Ishikawa (cell line): Measurements from ENCODE around the gene TM4SF4.

Experiments used
- CEBPB ChIP-seq: IDR thresholded peaks from 2 replicates; pipeline ENCODE4 v1.6.1; 2012
- CREB1 ChIP-seq: IDR thresholded peaks from 2 replicates; pipeline ENCODE4 v1.6.1; 2012; ENCODE audit warnings: low read depth
- EGR1 ChIP-seq: IDR thresholded peaks from 2 replicates; pipeline ENCODE4 v1.6.1; 2012
- EP300 ChIP-seq: IDR thresholded peaks from 2 replicates; pipeline ENCODE4 v1.6.1; 2012; ENCODE audit warnings: borderline replicate concordance
- FOXM1 ChIP-seq: IDR thresholded peaks from 2 replicates; pipeline ENCODE4 v1.6.1; 2012; ENCODE audit warnings: low read depth, borderline replicate concordance
- NFIC ChIP-seq: IDR thresholded peaks from 2 replicates; pipeline ENCODE4 v1.6.1; 2012
- RAD21 ChIP-seq: IDR thresholded peaks from 2 replicates; pipeline ENCODE4 v1.6.1; 2012; ENCODE audit warnings: low read depth
- TAF1 ChIP-seq: IDR thresholded peaks from 2 replicates; pipeline ENCODE4 v1.6.1; 2012; ENCODE audit warnings: low read depth, mild to moderate bottlenecking
- TCF12 ChIP-seq: IDR thresholded peaks from 2 replicates; pipeline ENCODE4 v1.6.1; 2012; ENCODE audit warnings: low read depth
- TEAD4 ChIP-seq: IDR thresholded peaks from 2 replicates; pipeline ENCODE4 v1.6.1; 2012
- YY1 ChIP-seq: IDR thresholded peaks from 2 replicates; pipeline ENCODE4 v1.6.1; 2012; ENCODE audit warnings: low read depth
- ZBTB7A ChIP-seq: IDR thresholded peaks from 2 replicates; pipeline ENCODE4 v1.6.1; 2012; ENCODE audit warnings: low read depth
- TF ChIP-seq, protein P1 (sequence below): IDR thresholded peaks from 2 replicates; pipeline ENCODE4 v1.6.1; 2012
- TF ChIP-seq, protein P2 (sequence below): IDR thresholded peaks from 2 replicates; pipeline ENCODE4 v1.6.1; 2012
- TF ChIP-seq, protein P3 (sequence below): IDR thresholded peaks from 2 replicates; pipeline ENCODE4 v1.6.1; 2012; ENCODE audit warnings: low read depth, mild to moderate bottlenecking

The TM4SF4 gene, protein sequence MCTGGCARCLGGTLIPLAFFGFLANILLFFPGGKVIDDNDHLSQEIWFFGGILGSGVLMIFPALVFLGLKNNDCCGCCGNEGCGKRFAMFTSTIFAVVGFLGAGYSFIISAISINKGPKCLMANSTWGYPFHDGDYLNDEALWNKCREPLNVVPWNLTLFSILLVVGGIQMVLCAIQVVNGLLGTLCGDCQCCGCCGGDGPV

DNA sequence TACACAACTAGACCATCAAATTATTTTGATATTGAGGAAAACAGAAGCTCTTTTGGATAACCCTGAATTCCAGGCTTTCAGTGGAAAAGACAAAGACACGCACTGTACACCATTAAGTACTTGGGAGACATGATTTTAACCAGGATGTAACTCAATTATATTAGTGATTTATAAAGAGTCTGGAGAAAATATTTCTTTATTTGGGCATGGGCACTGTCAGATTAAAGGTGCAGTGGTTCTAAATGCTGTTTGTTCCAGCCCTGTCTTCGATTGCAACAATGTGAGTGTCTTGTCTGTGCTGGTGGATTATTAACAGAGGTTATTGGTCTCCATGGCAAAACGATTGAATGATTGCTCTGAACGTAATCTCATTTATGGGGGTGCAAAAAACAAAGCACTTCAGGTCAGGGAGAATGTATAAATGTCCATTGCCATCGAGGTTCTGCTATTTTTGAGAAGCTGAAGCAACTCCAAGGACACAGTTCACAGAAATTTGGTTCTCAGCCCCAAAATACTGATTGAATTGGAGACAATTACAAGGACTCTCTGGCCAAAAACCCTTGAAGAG is at the start of gene TM4SF4:
Gene TM4SF4 (plus strand): TSS at position 448 of the 568 bp plus-strand sequence. CDS start 181 bp downstream, outside the sequence.
- TF ChIP-seq ZBTB7A (no peak), EGR1 (no peak), RAD21 (no peak), CREB1 (no peak), TCF12 (no peak), EP300 (no peak), CEBPB (no peak), TAF1 (no peak), NFIC (no peak), YY1 (no peak), FOXM1 (no peak)
- TF ChIP-seq, protein P1, sequence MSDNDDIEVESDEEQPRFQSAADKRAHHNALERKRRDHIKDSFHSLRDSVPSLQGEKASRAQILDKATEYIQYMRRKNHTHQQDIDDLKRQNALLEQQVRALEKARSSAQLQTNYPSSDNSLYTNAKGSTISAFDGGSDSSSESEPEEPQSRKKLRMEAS = no peak
- TF ChIP-seq, protein P2, sequence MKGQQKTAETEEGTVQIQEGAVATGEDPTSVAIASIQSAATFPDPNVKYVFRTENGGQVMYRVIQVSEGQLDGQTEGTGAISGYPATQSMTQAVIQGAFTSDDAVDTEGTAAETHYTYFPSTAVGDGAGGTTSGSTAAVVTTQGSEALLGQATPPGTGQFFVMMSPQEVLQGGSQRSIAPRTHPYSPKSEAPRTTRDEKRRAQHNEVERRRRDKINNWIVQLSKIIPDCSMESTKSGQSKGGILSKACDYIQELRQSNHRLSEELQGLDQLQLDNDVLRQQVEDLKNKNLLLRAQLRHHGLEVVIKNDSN = no peak

DNA sequence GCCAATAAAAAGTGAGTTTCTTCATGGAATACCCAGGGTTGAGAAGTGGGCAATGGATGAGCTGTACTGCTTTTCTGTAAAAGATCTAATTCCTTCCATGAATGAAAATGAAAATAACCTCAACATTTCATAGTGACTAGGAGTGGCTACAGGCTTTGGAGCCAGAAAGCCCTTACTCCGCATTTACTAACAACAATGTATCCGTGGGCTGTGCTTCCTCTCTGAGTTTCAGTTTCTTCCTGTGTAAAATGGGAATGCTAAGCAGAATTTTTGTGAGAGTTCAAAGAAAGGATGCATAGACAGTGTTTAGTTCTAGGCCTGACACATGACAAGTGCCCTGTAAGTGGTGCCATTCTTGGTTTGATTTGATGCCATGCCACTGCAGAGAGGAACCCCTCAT is 49.6 kb upstream of the TM4SF4 start:
- TF ChIP-seq RAD21 = no peak
- TF ChIP-seq, protein P2 = no peak
- no peak for TF ChIP-seq EP300
- TF ChIP-seq FOXM1 = no peak
- TF ChIP-seq TAF1 = no peak
- TF ChIP-seq TCF12 = no peak
- TF ChIP-seq TEAD4 = no peak
- TF ChIP-seq ZBTB7A = no peak
- TF ChIP-seq NFIC = no peak
- TF ChIP-seq, protein P3, sequence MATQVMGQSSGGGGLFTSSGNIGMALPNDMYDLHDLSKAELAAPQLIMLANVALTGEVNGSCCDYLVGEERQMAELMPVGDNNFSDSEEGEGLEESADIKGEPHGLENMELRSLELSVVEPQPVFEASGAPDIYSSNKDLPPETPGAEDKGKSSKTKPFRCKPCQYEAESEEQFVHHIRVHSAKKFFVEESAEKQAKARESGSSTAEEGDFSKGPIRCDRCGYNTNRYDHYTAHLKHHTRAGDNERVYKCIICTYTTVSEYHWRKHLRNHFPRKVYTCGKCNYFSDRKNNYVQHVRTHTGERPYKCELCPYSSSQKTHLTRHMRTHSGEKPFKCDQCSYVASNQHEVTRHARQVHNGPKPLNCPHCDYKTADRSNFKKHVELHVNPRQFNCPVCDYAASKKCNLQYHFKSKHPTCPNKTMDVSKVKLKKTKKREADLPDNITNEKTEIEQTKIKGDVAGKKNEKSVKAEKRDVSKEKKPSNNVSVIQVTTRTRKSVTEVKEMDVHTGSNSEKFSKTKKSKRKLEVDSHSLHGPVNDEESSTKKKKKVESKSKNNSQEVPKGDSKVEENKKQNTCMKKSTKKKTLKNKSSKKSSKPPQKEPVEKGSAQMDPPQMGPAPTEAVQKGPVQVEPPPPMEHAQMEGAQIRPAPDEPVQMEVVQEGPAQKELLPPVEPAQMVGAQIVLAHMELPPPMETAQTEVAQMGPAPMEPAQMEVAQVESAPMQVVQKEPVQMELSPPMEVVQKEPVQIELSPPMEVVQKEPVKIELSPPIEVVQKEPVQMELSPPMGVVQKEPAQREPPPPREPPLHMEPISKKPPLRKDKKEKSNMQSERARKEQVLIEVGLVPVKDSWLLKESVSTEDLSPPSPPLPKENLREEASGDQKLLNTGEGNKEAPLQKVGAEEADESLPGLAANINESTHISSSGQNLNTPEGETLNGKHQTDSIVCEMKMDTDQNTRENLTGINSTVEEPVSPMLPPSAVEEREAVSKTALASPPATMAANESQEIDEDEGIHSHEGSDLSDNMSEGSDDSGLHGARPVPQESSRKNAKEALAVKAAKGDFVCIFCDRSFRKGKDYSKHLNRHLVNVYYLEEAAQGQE = no peak
- no peak for TF ChIP-seq CEBPB
- no peak for TF ChIP-seq EGR1
- no peak for TF ChIP-seq CREB1
- TF ChIP-seq, protein P1 = no peak

DNA sequence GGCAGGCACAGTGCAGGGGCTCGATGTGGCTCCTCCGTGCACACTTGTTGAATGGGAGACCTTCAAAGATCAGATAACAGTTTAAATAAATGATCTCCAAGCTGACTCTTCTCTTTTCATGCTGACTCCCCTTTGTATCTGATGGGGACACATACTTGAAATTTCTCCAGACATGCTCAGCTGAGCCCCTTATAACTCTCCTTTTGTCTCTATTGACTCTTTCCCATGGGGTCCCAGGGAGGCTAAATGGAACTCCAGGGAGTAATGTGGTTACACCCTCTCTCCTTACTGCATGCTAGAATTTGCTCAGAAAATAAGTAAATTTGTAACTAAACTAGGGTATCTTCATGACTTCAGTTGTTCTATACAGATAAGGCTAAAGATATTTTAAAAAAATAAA is 48.2 kb upstream of the TM4SF4 start:
- TF ChIP-seq CREB1 (no peak), FOXM1 (no peak), TEAD4 (no peak), EGR1 (no peak), TCF12 (no peak), NFIC (no peak), RAD21 (no peak), YY1 (no peak), EP300 (no peak), CEBPB (no peak), TAF1 (no peak), ZBTB7A (no peak)
- TF ChIP-seq, protein P3 = no peak
- TF ChIP-seq, protein P2 = no peak
- TF ChIP-seq, protein P1 = no peak

DNA sequence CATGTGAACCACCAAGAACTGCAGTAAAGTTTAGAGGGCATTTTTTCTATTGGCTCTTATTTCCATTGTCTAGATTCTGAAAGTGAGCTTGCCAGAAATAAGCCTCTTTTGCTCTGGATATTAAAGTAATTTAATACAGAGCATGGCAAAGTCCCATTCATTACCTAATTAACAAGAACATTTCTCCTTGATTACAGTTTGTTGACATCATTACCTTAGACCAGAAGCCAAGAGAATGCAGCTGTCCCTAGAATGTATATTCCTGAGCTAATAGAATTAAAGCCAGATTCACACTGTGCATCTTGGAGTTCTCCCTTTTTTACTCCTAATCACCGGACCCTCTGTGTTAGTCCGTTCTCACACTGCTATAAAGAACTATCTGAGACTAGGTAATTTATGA is 46.4 kb upstream of the TM4SF4 start:
- TF ChIP-seq RAD21 = no peak
- no peak for TF ChIP-seq ZBTB7A
- no peak for TF ChIP-seq TAF1
- no peak for TF ChIP-seq EP300
- TF ChIP-seq TEAD4 = no peak

DNA sequence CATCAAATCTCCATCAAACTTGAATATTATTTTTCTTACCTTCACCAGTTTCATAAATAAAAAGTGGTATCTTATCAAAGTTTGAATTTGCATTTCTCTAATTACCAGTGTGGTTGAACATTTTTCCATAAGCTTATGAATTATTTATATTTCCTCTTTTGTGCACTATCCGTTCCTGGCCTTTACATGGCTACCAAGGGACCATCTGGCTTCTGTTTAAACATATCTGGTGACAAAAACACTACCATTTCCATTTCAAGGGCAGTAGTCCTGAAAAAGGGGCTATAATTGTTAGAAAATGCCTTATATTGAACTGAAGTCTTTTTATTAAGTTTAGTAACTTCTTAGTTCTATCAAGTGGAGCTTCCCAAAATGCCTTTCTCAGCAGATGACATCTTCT is 44.3 kb upstream of the TM4SF4 start:
- TF ChIP-seq ZBTB7A = no peak
- no peak for TF ChIP-seq CREB1
- no peak for TF ChIP-seq CEBPB
- no peak for TF ChIP-seq RAD21
- TF ChIP-seq EGR1 = no peak
- no peak for TF ChIP-seq YY1
- TF ChIP-seq, protein P1 = no peak
- TF ChIP-seq, protein P3 = no peak
- TF ChIP-seq TAF1 = no peak
- TF ChIP-seq TEAD4 = no peak
- no peak for TF ChIP-seq NFIC
